ENCODE measurements around the gene VWA3A.
"Not testable (repeated sequence)": the region's sequence is repeated elsewhere in the genome, so short reads cannot be mapped to it uniquely, and the experiment has no call there.

VWA3A gene

GRCh38 chr16:22183335-22183734, 91.0 kb downstream of the VWA3A start:
- DNase-seq, result no peak

- no peak for DNase-seq
These were observed 91.7 kb downstream of the VWA3A start for GRCh38 chr16:22183901-22184614.

- DNase-seq, result no peak
These were observed 92.3 kb downstream of the VWA3A start for GRCh38 chr16:22184615-22184968.

GRCh38 chr16:22186517-22186916, 94.2 kb downstream of the VWA3A start:
- no peak for DNase-seq

GRCh38 chr16:22188267-22188594, 95.9 kb downstream of the VWA3A start:
- no peak for DNase-seq

GRCh38 chr16:22188595-22189442, 96.5 kb downstream of the VWA3A start:
- peak in 45 of 56 donors; percentile 1 to 71 (median 25) for DNase-seq

- DNase-seq, result peak in 3 of 56 donors; percentile 10 to 33 (median 25)
These were observed 97.2 kb downstream of the VWA3A start for GRCh38 chr16:22189473-22190080.

GRCh38 chr16:22190081-22190775, 97.9 kb downstream of the VWA3A start:
- peak in 20 of 56 donors; percentile 25 to 100 (median 84) for DNase-seq

GRCh38 chr16:22190776-22191531, 98.6 kb downstream of the VWA3A start:
- peak; percentile 97 to 100 (median 100) for DNase-seq

GRCh38 chr16:22191532-22192260, 99.4 kb downstream of the VWA3A start:
- peak in 3 of 56 donors; percentile 9 to 14 (median 11) for DNase-seq

GRCh38 chr16:22192261-22193062, 100.1 kb downstream of the VWA3A start:
- peak in 44 of 56 donors; percentile 3 to 59 (median 34) for DNase-seq

GRCh38 chr16:22193063-22193411, 100.7 kb downstream of the VWA3A start:
- DNase-seq, result no peak

- DNase-seq, result no peak
These were observed 102.5 kb downstream of the VWA3A start for GRCh38 chr16:22194707-22195444.

- DNase-seq, result no peak
These were observed 103.0 kb downstream of the VWA3A start for GRCh38 chr16:22195445-22195694.

- DNase-seq, result peak; percentile 42 to 95 (median 84)
These were observed 103.6 kb downstream of the VWA3A start for GRCh38 chr16:22195695-22196558.

GRCh38 chr16:22196559-22197168, 104.3 kb downstream of the VWA3A start:
- not testable (repeated sequence) for DNase-seq

GRCh38 chr16:22198547-22199293, 106.4 kb downstream of the VWA3A start:
- no peak for DNase-seq
